Neutrophil (primary cell): ENCODE measurements around the gene XIRP1.

Source experiments
- H3K27ac ChIP-seq: fragments of 200-600 bp; sonication (generic); 2 replicates; pipeline ENCODE4 v1.5.1; 2016; ENCODE audit warnings: mild to moderate bottlenecking, moderate library complexity
- H3K27me3 ChIP-seq: fragments of 200-600 bp; sonication (generic); 2 replicates; pipeline ENCODE4 v1.6.0; 2016; ENCODE audit warnings: mild to moderate bottlenecking
- H3K36me3 ChIP-seq: fragments of 200-600 bp; sonication (generic); 2 replicates; pipeline ENCODE4 v1.5.1; 2017
- H3K4me1 ChIP-seq, 2 experiments: fragments of 200-600 bp in 1 of 2; sonication (generic) in 1 of 2; 1 replicate in 1 of 2; 2 replicates in 1 of 2; pipeline versions ENCODE4 v1.5.1 to v1.6.1; 2013 to 2016; ENCODE audit warnings: low read depth in 1 of 2, low read length in 1 of 2, mild to moderate bottlenecking in 1 of 2, moderate library complexity in 1 of 2; ENCODE audit not compliant: control insufficient read depth in 1 of 2, insufficient read depth in 1 of 2
- H3K4me3 ChIP-seq, 2 experiments: fragments of 200-600 bp in 1 of 2; sonication (generic) in 1 of 2; 1 replicate in 1 of 2; 2 replicates in 1 of 2; pipeline ENCODE4 v1.5.1; 2013 to 2016; ENCODE audit warnings: low read depth in 1 of 2, low read length in 1 of 2, mild to moderate bottlenecking in 1 of 2, moderate library complexity in 1 of 2
- H3K9me3 ChIP-seq: fragments of 200-600 bp; sonication (generic); 2 replicates; pipeline ENCODE4 v1.5.1; 2016
- CTCF ChIP-seq: fragments of 200-600 bp; sonication (generic); IDR thresholded peaks from 2 replicates; pipeline ENCODE4 v1.5.1; 2016; ENCODE audit warnings: antibody characterized with exemption

Gene XIRP1

GRCh38 chr3:39191773-39192172 lies 622 bp downstream of the XIRP1 start:
- TF ChIP-seq CTCF: no peak
- no peaks in the 10 kb centered on the region for H3K9me3 ChIP-seq
- no peaks in the 10 kb centered on the region for H3K36me3 ChIP-seq
- H3K27ac ChIP-seq: no peak overlapping the region
- no peaks in the 10 kb centered on the region for H3K4me1 ChIP-seq
- no peak overlapping the region for H3K4me3 ChIP-seq
- peaks cover 5% of the 10 kb centered on the region for H3K27me3 ChIP-seq

GRCh38 chr3:39191111-39191510 lies 1.3 kb downstream of the XIRP1 start:
- Histone ChIP-seq H3K27me3 (no peaks in the 10 kb centered on the region), H3K4me3 (no peak overlapping the region), H3K36me3 (no peaks in the 10 kb centered on the region), H3K9me3 (no peaks in the 10 kb centered on the region), H3K27ac (no peak overlapping the region), H3K4me1 (no peaks in the 10 kb centered on the region)
- no peak for TF ChIP-seq CTCF

- no peak for TF ChIP-seq CTCF
- H3K36me3 ChIP-seq: no peaks in the 10 kb centered on the region
Measured at GRCh38 chr3:39190281-39191025, 1.9 kb downstream of the XIRP1 start.

GRCh38 chr3:39189959-39190269 lies 2.5 kb downstream of the XIRP1 start:
- no peaks in the 10 kb centered on the region for H3K27me3 ChIP-seq

More at GRCh38 chr3:39190281-39191025, 1.9 kb downstream of the XIRP1 start:
- Histone ChIP-seq H3K4me1 (no peaks in the 10 kb centered on the region), H3K9me3 (no peaks in the 10 kb centered on the region), H3K4me3 (no peak overlapping the region), H3K27ac (no peak overlapping the region), H3K27me3 (no peaks in the 10 kb centered on the region)

GRCh38 chr3:39189150-39189958 lies 3.0 kb downstream of the XIRP1 start:
- TF ChIP-seq CTCF: no peak

More at GRCh38 chr3:39189959-39190269, 2.5 kb downstream of the XIRP1 start:
- Histone ChIP-seq H3K27ac (no peak overlapping the region), H3K36me3 (no peaks in the 10 kb centered on the region), H3K9me3 (no peaks in the 10 kb centered on the region), H3K4me1 (no peaks in the 10 kb centered on the region), H3K4me3 (no peak overlapping the region)
- peak; percentile 84 for TF ChIP-seq CTCF

More at GRCh38 chr3:39189150-39189958, 3.0 kb downstream of the XIRP1 start:
- Histone ChIP-seq H3K36me3 (no peaks in the 10 kb centered on the region), H3K4me1 (no peaks in the 10 kb centered on the region), H3K4me3 (no peak overlapping the region), H3K27ac (no peak overlapping the region), H3K27me3 (no peaks in the 10 kb centered on the region), H3K9me3 (no peaks in the 10 kb centered on the region)
